ENCODE measurements around the gene HS6ST2. TPM values are rescaled to one million over a fixed set of nuclear protein-coding genes. Genes with fewer than 3 reads are reported as not detected.

Gene HS6ST2
- total RNA-seq, 4 donors from 2014 or later, result 0.21 to 0.30 (median 0.24) TPM; not detected in 1

DNA sequence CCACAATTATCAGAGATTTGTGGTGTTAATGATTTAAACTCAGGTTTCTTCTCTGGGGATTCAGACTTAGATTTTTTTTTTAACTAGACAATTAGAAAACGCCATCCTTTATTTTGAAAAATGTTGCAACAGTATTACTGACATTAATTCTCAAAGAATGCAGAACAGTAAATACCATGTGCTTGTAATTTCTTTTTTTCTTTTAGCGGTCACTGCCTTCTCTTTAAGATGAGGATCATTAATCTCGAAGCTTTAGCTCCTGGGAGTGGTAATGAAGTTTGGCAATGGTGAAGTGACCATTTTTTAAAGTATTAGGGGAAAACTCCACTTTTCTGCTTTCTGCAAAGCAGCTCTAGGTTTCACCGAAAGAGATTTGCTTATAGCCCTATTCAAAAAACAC is 305.6 kb downstream of the HS6ST2 start:
- no peak overlapping the region for H3K27ac ChIP-seq
- no peaks in the 10 kb centered on the region for H3K27me3 ChIP-seq
- no peaks in the 10 kb centered on the region for H3K4me1 ChIP-seq
- WGBS, result 55% methylated on average over 4 of the region's 4 CpGs
- no peak for TF ChIP-seq EP300 (IDR thresholded peaks at IDR 0.05)
- TF ChIP-seq, protein P1, sequence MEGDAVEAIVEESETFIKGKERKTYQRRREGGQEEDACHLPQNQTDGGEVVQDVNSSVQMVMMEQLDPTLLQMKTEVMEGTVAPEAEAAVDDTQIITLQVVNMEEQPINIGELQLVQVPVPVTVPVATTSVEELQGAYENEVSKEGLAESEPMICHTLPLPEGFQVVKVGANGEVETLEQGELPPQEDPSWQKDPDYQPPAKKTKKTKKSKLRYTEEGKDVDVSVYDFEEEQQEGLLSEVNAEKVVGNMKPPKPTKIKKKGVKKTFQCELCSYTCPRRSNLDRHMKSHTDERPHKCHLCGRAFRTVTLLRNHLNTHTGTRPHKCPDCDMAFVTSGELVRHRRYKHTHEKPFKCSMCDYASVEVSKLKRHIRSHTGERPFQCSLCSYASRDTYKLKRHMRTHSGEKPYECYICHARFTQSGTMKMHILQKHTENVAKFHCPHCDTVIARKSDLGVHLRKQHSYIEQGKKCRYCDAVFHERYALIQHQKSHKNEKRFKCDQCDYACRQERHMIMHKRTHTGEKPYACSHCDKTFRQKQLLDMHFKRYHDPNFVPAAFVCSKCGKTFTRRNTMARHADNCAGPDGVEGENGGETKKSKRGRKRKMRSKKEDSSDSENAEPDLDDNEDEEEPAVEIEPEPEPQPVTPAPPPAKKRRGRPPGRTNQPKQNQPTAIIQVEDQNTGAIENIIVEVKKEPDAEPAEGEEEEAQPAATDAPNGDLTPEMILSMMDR (IDR thresholded peaks at IDR 0.05), result no peak
- TF ChIP-seq POLR2A (IDR thresholded peaks at IDR 0.05), result no peak
- no peak for TF ChIP-seq POLR2AphosphoS5 (IDR thresholded peaks at IDR 0.05)
- no peak overlapping the region for H3K4me3 ChIP-seq
- H3K36me3 ChIP-seq, result no peaks in the 10 kb centered on the region
- H3K9me3 ChIP-seq, result no peaks in the 10 kb centered on the region
- no peak for DNase-seq (ENCODE audit: low spot score in 2 of 2)

DNA sequence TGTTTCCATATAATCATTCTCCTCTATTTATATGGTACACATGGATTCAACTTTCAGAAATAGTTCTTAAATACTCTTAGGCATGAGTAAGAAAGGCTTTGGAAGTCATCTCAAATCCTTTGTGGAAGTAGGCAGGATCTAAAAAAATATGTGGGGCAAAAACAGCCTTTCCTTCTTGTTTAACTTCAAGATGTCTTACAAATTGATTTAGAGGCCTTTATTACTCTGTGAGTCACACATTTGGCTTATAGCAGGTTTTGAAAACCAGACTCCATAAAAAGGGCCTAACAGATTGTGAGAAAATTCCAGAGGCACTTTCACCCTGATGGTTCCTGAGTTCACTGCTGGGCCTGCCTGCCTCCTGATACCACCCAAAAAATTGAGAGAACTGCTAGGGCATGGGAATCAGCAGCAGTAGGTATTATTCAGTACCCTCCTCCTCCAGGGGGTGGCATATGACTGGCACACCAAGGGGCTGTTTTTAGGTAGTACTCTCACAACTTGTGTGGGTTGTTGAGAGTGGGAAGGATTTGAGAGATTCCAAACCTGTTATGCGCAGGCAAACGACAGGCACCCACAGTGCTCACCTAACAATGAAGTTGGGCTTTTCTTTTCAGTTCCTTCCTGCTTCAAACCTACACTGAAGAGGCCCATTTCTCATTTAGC is 306.9 kb downstream of the HS6ST2 start:
- Histone ChIP-seq H3K27ac (no peak overlapping the region), H3K36me3 (no peaks in the 10 kb centered on the region), H3K4me1 (no peaks in the 10 kb centered on the region), H3K27me3 (no peaks in the 10 kb centered on the region), H3K9me3 (no peaks in the 10 kb centered on the region), H3K4me3 (no peak overlapping the region)
- no peak for DNase-seq (ENCODE audit: low spot score in 2 of 2)
- WGBS, result 87% methylated on average over 2 of the region's 2 CpGs
- TF ChIP-seq POLR2A (IDR thresholded peaks at IDR 0.05) (no peak), EP300 (IDR thresholded peaks at IDR 0.05) (no peak), POLR2AphosphoS5 (IDR thresholded peaks at IDR 0.05) (no peak)
- TF ChIP-seq, protein P1 (IDR thresholded peaks at IDR 0.05), result no peak

DNA sequence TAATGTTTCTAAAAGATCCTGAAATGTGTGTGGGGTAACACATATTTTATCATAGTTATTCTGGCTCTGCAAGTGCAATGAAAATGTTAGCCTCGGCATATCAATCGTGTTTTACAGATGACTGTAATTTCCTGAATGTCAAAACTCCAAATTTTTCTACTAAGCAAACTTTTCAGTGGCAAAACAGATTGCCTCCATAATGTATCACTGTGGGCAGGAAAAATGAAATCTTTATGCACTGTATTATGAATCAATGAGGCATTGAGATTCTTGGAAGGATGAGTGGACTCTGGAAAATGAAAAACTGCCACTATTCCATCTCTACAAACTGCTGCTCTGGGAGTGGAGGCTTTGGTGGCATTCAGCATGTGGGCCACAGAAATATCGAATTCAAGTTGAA is 309.5 kb downstream of the HS6ST2 start:
- DNase-seq (ENCODE audit: low spot score in 2 of 2), result no peak
- 71% methylated on average over 3 of the region's 3 CpGs for WGBS
- no peaks in the 10 kb centered on the region for H3K27me3 ChIP-seq
- no peak overlapping the region for H3K27ac ChIP-seq
- no peak overlapping the region for H3K4me3 ChIP-seq
- TF ChIP-seq POLR2AphosphoS5 (IDR thresholded peaks at IDR 0.05), result no peak
- TF ChIP-seq, protein P1 (IDR thresholded peaks at IDR 0.05), result no peak
- no peak for TF ChIP-seq EP300 (IDR thresholded peaks at IDR 0.05)
- no peak for TF ChIP-seq POLR2A (IDR thresholded peaks at IDR 0.05)
- H3K9me3 ChIP-seq, result no peaks in the 10 kb centered on the region
- H3K4me1 ChIP-seq, result no peaks in the 10 kb centered on the region
- H3K36me3 ChIP-seq, result no peaks in the 10 kb centered on the region

DNA sequence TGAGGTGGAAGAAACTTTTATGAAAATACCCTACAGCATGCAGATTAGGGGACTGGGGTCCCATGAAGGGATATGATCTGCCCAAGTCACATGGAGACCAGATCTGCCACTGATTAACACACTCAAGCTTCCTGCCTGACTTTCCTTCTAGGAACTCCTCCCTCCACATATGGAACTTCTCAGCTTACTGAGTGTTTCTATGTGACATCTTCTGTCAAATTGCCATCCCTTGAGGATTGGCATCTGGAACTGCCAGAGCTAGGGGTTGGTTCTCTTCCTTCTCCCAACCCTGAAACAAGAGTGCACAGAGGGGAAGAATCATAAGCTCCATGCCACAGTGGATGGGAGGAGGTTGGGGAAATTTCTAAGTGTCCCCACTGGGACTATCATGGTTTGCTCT is 319.0 kb downstream of the HS6ST2 start:
- DNase-seq (ENCODE audit: low spot score in 2 of 2), result no peak
- Histone ChIP-seq H3K27ac (no peak overlapping the region), H3K27me3 (no peaks in the 10 kb centered on the region), H3K4me3 (no peak overlapping the region), H3K4me1 (no peaks in the 10 kb centered on the region), H3K9me3 (no peaks in the 10 kb centered on the region), H3K36me3 (no peaks in the 10 kb centered on the region)
- TF ChIP-seq, protein P1 (IDR thresholded peaks at IDR 0.05), result no peak
- TF ChIP-seq EP300 (IDR thresholded peaks at IDR 0.05), result no peak
- no peak for TF ChIP-seq POLR2A (IDR thresholded peaks at IDR 0.05)
- TF ChIP-seq POLR2AphosphoS5 (IDR thresholded peaks at IDR 0.05), result no peak

DNA sequence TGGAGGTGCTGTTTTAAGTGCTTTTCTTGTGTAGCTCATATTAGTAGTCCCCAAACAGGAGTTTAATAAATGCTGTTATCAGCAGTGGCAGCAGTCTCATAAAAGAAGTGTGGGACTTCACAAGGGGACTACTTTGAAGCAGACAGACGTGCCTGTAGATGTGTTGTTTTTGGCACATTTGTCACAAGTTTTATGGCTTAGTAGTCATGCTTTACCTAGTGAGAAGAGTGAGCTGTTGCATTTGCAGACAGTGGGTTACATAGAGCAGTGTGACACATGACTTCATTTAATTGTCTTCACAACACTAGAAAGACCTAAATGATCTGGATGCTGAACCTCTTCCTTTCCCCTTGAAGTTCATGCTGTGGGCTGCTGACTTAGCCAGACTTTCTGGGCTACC is 320.1 kb downstream of the HS6ST2 start:
- Histone ChIP-seq H3K9me3 (no peaks in the 10 kb centered on the region), H3K27me3 (no peaks in the 10 kb centered on the region), H3K36me3 (no peaks in the 10 kb centered on the region), H3K4me1 (no peaks in the 10 kb centered on the region), H3K27ac (no peak overlapping the region), H3K4me3 (no peak overlapping the region)
- TF ChIP-seq, protein P1 (IDR thresholded peaks at IDR 0.05), result no peak
- TF ChIP-seq POLR2AphosphoS5 (IDR thresholded peaks at IDR 0.05) (no peak), EP300 (IDR thresholded peaks at IDR 0.05) (no peak), POLR2A (IDR thresholded peaks at IDR 0.05) (no peak)
- 47% methylated on average over 1 of the region's 1 CpG for WGBS
- no peak for DNase-seq (ENCODE audit: low spot score in 2 of 2)
